ENCODE results near the gene IFIT2. TPM values are rescaled to one million over a fixed set of nuclear protein-coding genes. Genes with fewer than 3 reads are reported as not detected.

Gene IFIT2
- total RNA-seq, 1 experiment from 2014 or later = 1.7 TPM

DNA sequence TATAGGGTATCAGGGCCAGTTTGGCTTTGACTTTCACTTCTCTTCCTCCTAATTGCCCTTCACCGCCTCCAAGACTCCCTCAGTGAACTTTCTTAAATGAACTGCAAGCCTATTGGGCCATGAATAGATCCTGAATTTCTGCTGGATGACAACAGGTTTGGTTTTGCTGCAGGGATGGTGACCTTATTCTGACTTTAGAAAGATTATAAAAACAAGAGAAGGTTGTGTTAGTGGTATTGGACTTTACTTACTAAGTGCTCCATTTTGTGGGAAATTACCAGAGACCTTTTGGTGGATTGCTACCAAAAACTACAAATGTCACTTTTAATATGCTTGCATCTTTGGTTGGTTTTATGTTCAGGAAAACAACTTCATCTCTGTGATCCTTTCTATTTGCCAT, 38.8 kb upstream of the IFIT2 start:
- ChIA-PET POLR2A (ENCODE audit: low non-redundant PET) (no interaction called here), CTCF (no interaction called here)
- intact Hi-C loops (cut with micrococcal nuclease; ENCODE audit: unreplicated experiment) = no loop called here

DNA sequence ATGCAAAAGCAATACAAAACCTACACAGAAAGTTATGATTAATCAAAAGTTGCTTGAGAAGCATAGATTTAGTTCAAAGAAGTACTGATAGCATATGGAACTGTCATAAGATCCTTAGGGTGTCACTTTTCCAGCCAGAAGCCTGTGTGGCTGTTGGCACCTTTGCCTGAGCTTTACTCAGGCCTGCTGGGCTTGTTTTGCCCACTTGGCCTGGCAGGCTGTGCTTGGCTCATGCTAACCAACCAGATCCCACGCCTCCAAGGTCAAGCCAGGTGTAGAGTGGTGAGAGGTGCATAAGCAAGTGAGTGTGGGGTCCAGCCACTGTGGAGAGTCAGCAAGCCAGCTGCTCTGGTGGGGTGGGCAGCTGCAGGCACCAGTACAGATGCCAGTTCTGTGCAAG, 38.3 kb upstream of the IFIT2 start:
- no peaks in the 10 kb centered on the region for H3K27me3 ChIP-seq (replicated peaks; ENCODE audit: insufficient read depth, low read depth, low read length, poor library complexity)
- no peak for TF ChIP-seq EZH2 (IDR thresholded peaks at IDR 0.05; ENCODE audit: borderline replicate concordance, low read depth, low read length, poor library complexity, severe bottlenecking)
- TF ChIP-seq, protein P1, sequence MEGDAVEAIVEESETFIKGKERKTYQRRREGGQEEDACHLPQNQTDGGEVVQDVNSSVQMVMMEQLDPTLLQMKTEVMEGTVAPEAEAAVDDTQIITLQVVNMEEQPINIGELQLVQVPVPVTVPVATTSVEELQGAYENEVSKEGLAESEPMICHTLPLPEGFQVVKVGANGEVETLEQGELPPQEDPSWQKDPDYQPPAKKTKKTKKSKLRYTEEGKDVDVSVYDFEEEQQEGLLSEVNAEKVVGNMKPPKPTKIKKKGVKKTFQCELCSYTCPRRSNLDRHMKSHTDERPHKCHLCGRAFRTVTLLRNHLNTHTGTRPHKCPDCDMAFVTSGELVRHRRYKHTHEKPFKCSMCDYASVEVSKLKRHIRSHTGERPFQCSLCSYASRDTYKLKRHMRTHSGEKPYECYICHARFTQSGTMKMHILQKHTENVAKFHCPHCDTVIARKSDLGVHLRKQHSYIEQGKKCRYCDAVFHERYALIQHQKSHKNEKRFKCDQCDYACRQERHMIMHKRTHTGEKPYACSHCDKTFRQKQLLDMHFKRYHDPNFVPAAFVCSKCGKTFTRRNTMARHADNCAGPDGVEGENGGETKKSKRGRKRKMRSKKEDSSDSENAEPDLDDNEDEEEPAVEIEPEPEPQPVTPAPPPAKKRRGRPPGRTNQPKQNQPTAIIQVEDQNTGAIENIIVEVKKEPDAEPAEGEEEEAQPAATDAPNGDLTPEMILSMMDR (conservative IDR thresholded peaks at IDR 0.05; ENCODE audit: low read depth, low read length) = no peak
- H3K4me3 ChIP-seq (ENCODE audit: low read depth, low read length, poor library complexity, severe bottlenecking) = no peak overlapping the region
- CTCF ChIA-PET = no interaction called here
- intact Hi-C loops (cut with micrococcal nuclease; ENCODE audit: unreplicated experiment) = no loop called here
- POLR2A ChIA-PET (ENCODE audit: low non-redundant PET) = no interaction called here
- H3K4me1 ChIP-seq (ENCODE audit: insufficient read depth, low read length, poor library complexity, severe bottlenecking) = peaks cover 5% of the 10 kb centered on the region
- no peak for DNase-seq (ENCODE audit: low spot score)
- no TSS peak for BruUV-seq (replicated peaks)
- H3K9me3 ChIP-seq (ENCODE audit: low read depth, low read length, poor library complexity, severe bottlenecking) = no peaks in the 10 kb centered on the region
- H3K27ac ChIP-seq (ENCODE audit: low read depth, low read length, poor library complexity, severe bottlenecking) = no peak overlapping the region
- no peaks in the 10 kb centered on the region for H3K36me3 ChIP-seq (ENCODE audit: insufficient read depth, low read length, poor library complexity, severe bottlenecking)

More for the DNA sequence above, 38.8 kb upstream of the IFIT2 start:
- peaks cover 5% of the 10 kb centered on the region for H3K4me1 ChIP-seq (ENCODE audit: insufficient read depth, low read length, poor library complexity, severe bottlenecking)
- no peak overlapping the region for H3K4me3 ChIP-seq (ENCODE audit: low read depth, low read length, poor library complexity, severe bottlenecking)
- TF ChIP-seq EZH2 (IDR thresholded peaks at IDR 0.05; ENCODE audit: borderline replicate concordance, low read depth, low read length, poor library complexity, severe bottlenecking) = no peak
- no peaks in the 10 kb centered on the region for H3K36me3 ChIP-seq (ENCODE audit: insufficient read depth, low read length, poor library complexity, severe bottlenecking)
- H3K27me3 ChIP-seq (replicated peaks; ENCODE audit: insufficient read depth, low read depth, low read length, poor library complexity) = no peaks in the 10 kb centered on the region
- BruUV-seq (replicated peaks) = no TSS peak
- no peak overlapping the region for H3K27ac ChIP-seq (ENCODE audit: low read depth, low read length, poor library complexity, severe bottlenecking)
- DNase-seq (ENCODE audit: low spot score) = no peak
- H3K9me3 ChIP-seq (ENCODE audit: low read depth, low read length, poor library complexity, severe bottlenecking) = no peaks in the 10 kb centered on the region

DNA sequence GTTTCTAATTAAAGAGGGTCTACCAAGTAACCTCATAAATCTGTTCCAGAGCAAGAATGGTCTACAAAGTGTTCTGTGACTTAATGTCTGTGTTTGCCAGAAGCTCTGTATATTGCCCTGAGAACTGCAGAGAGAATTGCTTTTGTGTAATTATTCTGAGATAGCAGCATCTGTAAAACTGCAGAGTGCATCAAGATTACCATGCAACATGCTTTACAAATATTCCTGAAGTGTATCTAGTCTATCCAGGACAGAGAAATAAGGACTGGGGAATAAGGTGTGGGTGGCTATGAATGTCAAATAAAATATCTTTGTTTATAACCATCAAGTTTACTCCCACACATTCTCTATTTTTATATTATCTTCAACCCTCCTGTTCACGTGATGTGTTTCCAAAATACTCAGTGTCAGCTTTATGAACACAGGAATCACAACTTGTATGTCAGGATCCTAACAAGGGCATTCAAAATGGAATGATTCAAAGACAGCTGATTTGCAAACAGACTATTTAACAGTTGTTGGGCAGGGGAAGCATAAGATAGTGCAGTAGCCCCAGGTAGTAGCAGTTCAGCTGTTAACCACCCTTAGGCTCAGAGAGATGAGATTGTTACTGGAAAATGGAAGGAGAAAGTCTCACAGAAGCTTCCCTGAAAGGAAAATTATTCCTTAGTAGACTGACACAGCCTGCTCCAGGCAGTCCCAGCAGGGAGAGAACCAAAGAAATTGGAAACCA, 35.0 kb upstream of the IFIT2 start:
- no peaks in the 10 kb centered on the region for H3K27me3 ChIP-seq (replicated peaks; ENCODE audit: insufficient read depth, low read depth, low read length, poor library complexity)
- no peak overlapping the region for H3K4me3 ChIP-seq (ENCODE audit: low read depth, low read length, poor library complexity, severe bottlenecking)
- DNase-seq (ENCODE audit: low spot score) = no peak
- TF ChIP-seq, protein P1 (conservative IDR thresholded peaks at IDR 0.05; ENCODE audit: low read depth, low read length) = no peak
- no peak for TF ChIP-seq EZH2 (IDR thresholded peaks at IDR 0.05; ENCODE audit: borderline replicate concordance, low read depth, low read length, poor library complexity, severe bottlenecking)
- H3K36me3 ChIP-seq (ENCODE audit: insufficient read depth, low read length, poor library complexity, severe bottlenecking) = no peaks in the 10 kb centered on the region
- BruUV-seq (replicated peaks) = no TSS peak
- ChIA-PET CTCF (no interaction called here), POLR2A (ENCODE audit: low non-redundant PET) (no interaction called here)
- H3K9me3 ChIP-seq (ENCODE audit: low read depth, low read length, poor library complexity, severe bottlenecking) = no peaks in the 10 kb centered on the region
- intact Hi-C loops (cut with micrococcal nuclease; ENCODE audit: unreplicated experiment) = no loop called here
- H3K27ac ChIP-seq (ENCODE audit: low read depth, low read length, poor library complexity, severe bottlenecking) = no peak overlapping the region
- H3K4me1 ChIP-seq (ENCODE audit: insufficient read depth, low read length, poor library complexity, severe bottlenecking) = no peaks in the 10 kb centered on the region

Data from A673 (cell line).